Gastrocnemius medialis (tissue), 4 donors: ENCODE data around the gene CARD8. TPM values are rescaled to one million over a fixed set of nuclear protein-coding genes. Genes with fewer than 3 reads are reported as not detected.

Experiments
- ATAC-seq, 2 donors: fragments of 150-250 bp; one replicate each; pipeline ENCODE4 v1.9.1; 2016
- DNase-seq, 2 donors: peaks; one replicate each; pipeline ENCODE4 v3.0.0-alpha.2; 2019
- H3K27ac ChIP-seq, 4 donors: fragments of 200-600 bp; sonication (generic); 1 replicate in 1 of 4; 2 replicates in 3 of 4; pipeline ENCODE4 v1.5.1; 2016 to 2018; ENCODE audit warnings: mild to moderate bottlenecking in 2 of 4, moderate library complexity in 1 of 4
- H3K27me3 ChIP-seq, 3 donors: fragments of 200-600 bp; sonication (generic) in 2 of 3; 1 replicate in 1 of 3; 2 replicates in 2 of 3; pipeline versions ENCODE4 v1.5.1 to v1.6.0; 2016 to 2019; ENCODE audit warnings: mild to moderate bottlenecking in 1 of 3, moderate library complexity in 1 of 3
- H3K36me3 ChIP-seq, 2 donors: fragments of 200-600 bp; sonication (generic) in 1 of 2; one replicate each; pipeline ENCODE4 v1.5.1; 2017 to 2018
- H3K4me1 ChIP-seq, 2 donors: fragments of 200-600 bp; sonication (generic) in 1 of 2; one replicate each; pipeline ENCODE4 v1.5.1; 2016 to 2017; ENCODE audit warnings: mild to moderate bottlenecking in 2 of 2
- H3K4me3 ChIP-seq, 4 donors: fragments of 200-600 bp; sonication (generic) in 3 of 4; 1 replicate in 1 of 4; 2 replicates in 3 of 4; pipeline ENCODE4 v1.5.1; 2016 to 2019; ENCODE audit warnings: mild to moderate bottlenecking in 2 of 4
- H3K9me3 ChIP-seq, 3 donors: fragments of 200-600 bp; sonication (generic) in 2 of 3; 1 replicate in 1 of 3; 2 replicates in 2 of 3; pipeline ENCODE4 v1.5.1; 2016 to 2019
- CTCF ChIP-seq, 5 experiments: fragments of 450-650 bp in 3 of 5; fragments of 200-600 bp in 2 of 5; sonication (generic) in 2 of 5; IDR thresholded peaks in 4 of 5; conservative IDR thresholded peaks in 1 of 5; 1 replicate in 4 of 5; 2 replicates in 1 of 5; pipeline ENCODE4 v1.5.1; 2016 to 2019; ENCODE audit warnings: antibody characterized with exemption in 5 of 5, mild to moderate bottlenecking in 3 of 5, moderate library complexity in 3 of 5
- POLR2A ChIP-seq, 2 donors: fragments of 450-650 bp; IDR thresholded peaks; one replicate each; pipeline ENCODE4 v1.6.1; 2017; ENCODE audit warnings: antibody characterized with exemption in 2 of 2, mild to moderate bottlenecking in 2 of 2, moderate library complexity in 2 of 2
- in situ Hi-C, 4 donors: fragments of 200-750 bp; cut with MboI; loops; one replicate each; pipeline versions ENCODE4 v1.15.0 to v1.8.0; 2017; ENCODE audit warnings: low sequenced_read_pairs in 4 of 4
- intact Hi-C: fragments of 100-400 bp; cut with DNase I; formaldehyde crosslinking; loops from one replicate; pipeline ENCODE4 v1.15.1; 2023; ENCODE audit warnings: low total_unique reads
- total RNA-seq, 4 donors: library from RNA; depleted of rRNA; stranded (reverse); fragments of >200 nt; gene quantifications; one replicate each; pipeline versions ENCODE4 v1.1.0 to v1.2.3, GENCODE V29; 2016

CARD8 gene
- total RNA-seq, 4 donors from 2014 or later, result 15.7 to 23.3 (median 20.2) TPM

GRCh38 chr19:48158210-48158790 lies 97.4 kb downstream of the CARD8 start:
- ATAC-seq, result no peak
- intact Hi-C loops, result no loop called here
- no peak overlapping the region for H3K27ac ChIP-seq
- DNase-seq, result no peak
- in situ Hi-C loops, result loop anchor here (10.0 to 25.0 kb wide), 3 partner anchors 53 to 196 kb away; no protein-coding TSS in a partner anchor
- H3K36me3 ChIP-seq, result no peaks in the 10 kb centered on the region
- no peaks in the 10 kb centered on the region for H3K27me3 ChIP-seq
- no peaks in the 10 kb centered on the region for H3K4me1 ChIP-seq
- H3K4me3 ChIP-seq, result no peak overlapping the region
- no peak for TF ChIP-seq POLR2A (IDR thresholded peaks at IDR 0.05)
- TF ChIP-seq CTCF (IDR thresholded peaks at IDR 0.05 in 4 of 5, conservative IDR thresholded peaks at IDR 0.05 in 1 of 5), result no peak
- H3K9me3 ChIP-seq, result no peaks in the 10 kb centered on the region

Other genes with a start within 250 kb of the CARD8 start
- not detected for gene CABP5, start 211.8 kb downstream of the CARD8 start, total RNA-seq
- 10 to 100 TPM; 25.7 to 61.1 (median 51.1) TPM for gene PLA2G4C, start 145.1 kb downstream of the CARD8 start, total RNA-seq
- gene LIG1, start 85.6 kb downstream of the CARD8 start, total RNA-seq, result 1 to 10 TPM; 3.7 to 9.2 (median 7.1) TPM
- gene ZSWIM9, start 85.2 kb downstream of the CARD8 start, total RNA-seq, result 1 to 10 TPM; 1.6 to 8.4 (median 2.8) TPM
- gene ZNF114, start 14.2 kb upstream of the CARD8 start, total RNA-seq, result under 1 TPM in 1 of 4 donors, not detected in 3; 0.36 TPM
- 10 to 100 TPM in 2 of 4 donors, 1 to 10 TPM in 2; 3.8 to 15.3 (median 9.4) TPM for gene EMP3, start 69.6 kb upstream of the CARD8 start, total RNA-seq
- 10 to 100 TPM; 28.8 to 42.3 (median 40.7) TPM for gene TMEM143, start 108.0 kb upstream of the CARD8 start, total RNA-seq
- gene SYNGR4, start 108.5 kb upstream of the CARD8 start, total RNA-seq, result not detected
- 10 to 100 TPM; 44.9 to 64.7 (median 54.0) TPM for gene KDELR1, start 135.6 kb upstream of the CARD8 start, total RNA-seq
- gene GRIN2D, start 137.8 kb upstream of the CARD8 start, total RNA-seq, result under 1 TPM in 3 of 4 donors, not detected in 1; 0.07 to 0.27 (median 0.09) TPM
- gene GRWD1, start 190.1 kb upstream of the CARD8 start, total RNA-seq, result 10 to 100 TPM; 27.8 to 36.0 (median 31.2) TPM
- gene KCNJ14, start 199.7 kb upstream of the CARD8 start, total RNA-seq, result 1 to 10 TPM in 2 of 4 donors, under 1 TPM in 2; 0.19 to 1.9 (median 0.92) TPM
- 10 to 100 TPM; 24.3 to 35.2 (median 26.9) TPM for gene CYTH2, start 213.5 kb upstream of the CARD8 start, total RNA-seq